HUDEP-2 (cell line): ENCODE data around the gene HSF5.
A peak's percentile ranks its signal among the peaks of the same experiment; 100 is the strongest.
"Not testable (repeated sequence)": the region's sequence is repeated elsewhere in the genome, so short reads cannot be mapped to it uniquely, and the experiment has no call there.

Source experiments
- DNase-seq, 76 experiments: peaks; one replicate each; lab custom pipeline; 2025; ENCODE audit not compliant: unreplicated experiment in 76 of 76; lab: John Stamatoyannopoulos, UW

HSF5 gene

GRCh38 chr17:58484600-58484999, 3.6 kb downstream of the HSF5 start:
- no peak for DNase-seq

- DNase-seq, result not testable (repeated sequence)
Observed at GRCh38 chr17:58481798-58482197, 6.4 kb downstream of the HSF5 start.

GRCh38 chr17:58480090-58480489, 8.1 kb downstream of the HSF5 start:
- no peak for DNase-seq

GRCh38 chr17:58476812-58477211, 11.4 kb downstream of the HSF5 start:
- no peak for DNase-seq

- no peak for DNase-seq
Observed at GRCh38 chr17:58475985-58476384, 12.2 kb downstream of the HSF5 start.

GRCh38 chr17:58470356-58470755, 17.9 kb downstream of the HSF5 start:
- no peak for DNase-seq

GRCh38 chr17:58468944-58469343, 19.3 kb downstream of the HSF5 start:
- DNase-seq, result no peak

- no peak for DNase-seq
Observed at GRCh38 chr17:58455491-58455890, 32.7 kb downstream of the HSF5 start.

GRCh38 chr17:58452738-58453137, 35.5 kb downstream of the HSF5 start:
- no peak for DNase-seq

- peak in 74 of 76 experiments; percentile 5 to 89 (median 71) for DNase-seq
Observed at GRCh38 chr17:58447039-58447975, 40.9 kb downstream of the HSF5 start.

- no peak for DNase-seq
Observed at GRCh38 chr17:58446086-58446485, 42.1 kb downstream of the HSF5 start.

GRCh38 chr17:58436805-58437239, 51.4 kb downstream of the HSF5 start:
- DNase-seq, result peak in 68 of 76 experiments; percentile 3 to 95 (median 72)

- DNase-seq, result peak in 1 of 76 experiments; percentile 5
Observed at GRCh38 chr17:58436245-58436644, 52.0 kb downstream of the HSF5 start.

GRCh38 chr17:58432806-58433573, 55.2 kb downstream of the HSF5 start:
- DNase-seq, result no peak

- DNase-seq, result no peak
Observed at GRCh38 chr17:58427807-58428206, 60.4 kb downstream of the HSF5 start.

GRCh38 chr17:58421711-58422110, 66.5 kb downstream of the HSF5 start:
- no peak for DNase-seq

- DNase-seq, result no peak
Observed at GRCh38 chr17:58420827-58421226, 67.4 kb downstream of the HSF5 start.

- peak in 73 of 76 experiments; percentile 12 to 90 (median 74) for DNase-seq
Observed at GRCh38 chr17:58417300-58418092, 70.7 kb downstream of the HSF5 start, which contains the start of gene RNF43. TSS of gene RNF43 (minus strand) at chr17:58417534. CDS start at chr17:58415577, 1,957 bp downstream.

- no peak for DNase-seq
Observed at GRCh38 chr17:58416937-58417299, 71.3 kb downstream of the HSF5 start.

GRCh38 chr17:58416396-58416795, 71.8 kb downstream of the HSF5 start:
- no peak for DNase-seq
